GM19025 (cell line): Measurements from ENCODE around the gene KRABD2.
A peak's percentile ranks its signal among the peaks of the same experiment; 100 is the strongest.
"Not testable (repeated sequence)": the region's sequence is repeated elsewhere in the genome, so short reads cannot be mapped to it uniquely, and the experiment has no call there.

Experiments
- ATAC-seq: cut with Tn5 transposase; IDR thresholded peaks from one replicate; pipeline ENCODE4 v1.9.1; 2021; ENCODE audit warnings: mild to moderate bottlenecking, low read depth, moderate library complexity; ENCODE audit not compliant: unreplicated experiment

KRABD2 gene

GRCh38 chr17:8376271-8377067 lies at the start of gene KRABD2:
Gene KRABD2, minus strand, starts transcription at chr17:8376704.
- ATAC-seq: peak; percentile 80

GRCh38 chr17:8421571-8421970 lies 45.1 kb upstream of the KRABD2 start:
- ATAC-seq: no peak

DNA sequence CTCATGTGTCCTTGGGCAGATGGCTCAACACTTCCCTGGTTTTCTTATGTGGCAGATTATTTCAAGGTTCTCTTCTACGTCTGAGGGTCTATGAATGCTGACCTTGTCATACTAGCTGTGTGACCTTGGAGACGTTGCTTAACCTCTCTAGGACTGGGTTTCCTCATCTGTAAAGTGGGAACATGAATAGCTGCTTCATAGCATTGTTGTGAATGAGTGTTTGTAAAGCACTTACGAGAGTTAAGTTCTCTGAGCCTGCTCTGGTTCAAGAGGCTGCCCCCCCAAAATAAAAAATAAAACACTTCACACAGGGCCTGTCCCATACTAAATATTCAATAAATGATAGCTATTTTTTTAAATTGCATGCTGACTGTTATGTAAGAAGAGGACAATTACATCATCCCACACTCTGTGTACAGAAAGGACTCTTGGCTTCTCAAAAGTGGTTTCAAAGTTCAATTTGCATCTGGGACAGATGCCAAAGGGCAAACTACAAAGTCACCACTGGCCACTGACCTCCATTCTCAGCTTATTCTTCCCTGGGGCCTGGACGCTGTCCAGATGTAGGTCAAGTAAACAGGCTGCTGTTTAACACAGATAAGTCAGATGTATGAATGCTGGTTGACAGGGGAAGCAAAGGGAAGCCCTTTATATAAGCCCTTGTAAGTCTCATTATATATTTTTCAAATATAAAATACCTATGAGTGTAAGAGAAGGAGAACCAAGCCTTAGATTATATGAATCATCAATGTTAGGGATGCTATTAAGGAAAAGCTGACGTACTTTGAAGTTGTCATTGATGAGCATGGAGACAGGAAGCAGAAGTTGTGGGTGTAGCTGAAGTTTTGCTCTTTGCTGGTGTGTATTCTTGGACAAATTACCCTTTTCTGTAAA lies 43.8 kb upstream of the KRABD2 start:
- no peak for ATAC-seq

DNA sequence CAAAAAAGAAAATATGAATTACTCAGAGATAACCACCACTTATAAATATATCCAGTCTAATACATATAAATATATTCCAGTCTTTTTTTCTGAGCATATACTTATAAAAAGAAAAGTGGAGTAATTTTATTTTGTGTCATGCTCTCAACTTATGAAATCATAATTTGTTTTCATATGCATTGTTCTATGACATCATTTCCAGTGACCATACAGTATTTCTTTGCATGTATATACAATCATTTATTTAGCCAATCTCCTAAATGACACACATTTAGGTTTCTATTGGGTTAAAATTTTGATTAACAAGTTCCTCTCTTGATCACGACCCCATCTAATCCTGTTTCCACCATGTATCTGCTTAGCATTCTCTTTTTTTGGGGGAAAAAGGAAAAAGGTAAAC lies 42.8 kb upstream of the KRABD2 start:
- no peak for ATAC-seq

- ATAC-seq: no peak
Observed at GRCh38 chr17:8418471-8418870, 42.0 kb upstream of the KRABD2 start.

GRCh38 chr17:8417806-8418205 lies 41.3 kb upstream of the KRABD2 start:
- no peak for ATAC-seq

DNA sequence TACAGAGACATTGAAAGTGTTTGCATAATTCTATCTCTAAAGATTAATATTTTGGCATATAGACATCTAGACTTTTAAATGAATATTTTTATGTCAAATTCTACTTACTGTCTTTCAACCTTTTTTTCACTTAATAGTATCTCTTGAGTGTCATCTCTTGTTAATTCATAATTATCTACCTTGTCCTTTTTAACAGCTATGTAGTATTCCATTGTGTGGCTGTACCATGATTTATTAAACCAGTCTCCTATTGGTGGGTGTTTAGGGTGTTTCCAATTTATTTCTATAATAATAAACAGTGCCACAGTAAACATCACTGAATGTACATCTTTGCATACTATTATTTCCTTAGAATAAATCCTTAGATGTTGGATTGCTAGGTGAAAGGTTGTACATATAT lies 37.4 kb upstream of the KRABD2 start:
- no peak for ATAC-seq

- ATAC-seq: no peak
Observed at GRCh38 chr17:8413328-8413727, 36.8 kb upstream of the KRABD2 start.

DNA sequence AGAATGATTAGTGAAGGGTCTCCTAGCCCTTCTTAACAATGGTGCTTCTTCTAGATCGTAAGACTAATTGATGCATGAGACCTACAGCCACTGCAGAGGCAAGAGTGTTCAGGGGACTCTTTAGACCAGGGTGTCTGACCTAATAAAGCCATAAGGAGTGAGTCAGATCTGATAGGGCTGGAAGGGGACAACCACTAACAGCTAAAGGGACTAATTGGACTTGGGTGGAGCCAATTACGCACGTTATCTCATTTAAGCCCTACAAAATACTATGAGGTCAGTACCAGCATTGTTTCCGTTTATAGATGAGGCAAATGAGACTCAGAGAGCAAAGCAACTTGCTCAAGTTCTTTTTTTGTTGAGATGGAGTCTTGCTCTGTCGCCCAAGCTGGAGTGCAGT lies 35.6 kb upstream of the KRABD2 start:
- no peak for ATAC-seq

- no peak for ATAC-seq
Observed at GRCh38 chr17:8410883-8411238, 34.4 kb upstream of the KRABD2 start.

- ATAC-seq: no peak
Observed at GRCh38 chr17:8409966-8410882, 33.7 kb upstream of the KRABD2 start.

- ATAC-seq: no peak
Observed at GRCh38 chr17:8408371-8408770, 31.9 kb upstream of the KRABD2 start.

DNA sequence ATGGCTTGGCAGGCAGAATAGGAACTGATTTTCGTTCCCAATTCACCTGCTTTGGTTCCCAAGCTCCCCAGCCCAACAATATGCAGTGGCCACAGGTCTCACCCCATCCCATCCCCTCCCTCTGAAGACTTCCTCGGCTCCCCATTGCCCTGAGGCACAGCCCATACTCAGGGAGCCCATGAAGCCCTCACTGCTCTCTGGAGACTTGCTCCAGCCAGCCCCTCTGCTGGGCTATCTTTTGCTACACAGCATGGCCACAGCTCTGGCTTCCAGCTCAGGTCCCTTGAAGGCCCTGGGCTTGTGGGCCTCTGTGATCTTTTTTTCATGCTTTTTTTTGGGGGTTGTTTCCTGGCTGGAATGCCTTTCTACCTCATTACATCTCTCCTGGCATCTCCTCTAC lies 29.7 kb upstream of the KRABD2 start:
- ATAC-seq: no peak

GRCh38 chr17:8405499-8406016 lies 29.1 kb upstream of the KRABD2 start:
- no peak for ATAC-seq

DNA sequence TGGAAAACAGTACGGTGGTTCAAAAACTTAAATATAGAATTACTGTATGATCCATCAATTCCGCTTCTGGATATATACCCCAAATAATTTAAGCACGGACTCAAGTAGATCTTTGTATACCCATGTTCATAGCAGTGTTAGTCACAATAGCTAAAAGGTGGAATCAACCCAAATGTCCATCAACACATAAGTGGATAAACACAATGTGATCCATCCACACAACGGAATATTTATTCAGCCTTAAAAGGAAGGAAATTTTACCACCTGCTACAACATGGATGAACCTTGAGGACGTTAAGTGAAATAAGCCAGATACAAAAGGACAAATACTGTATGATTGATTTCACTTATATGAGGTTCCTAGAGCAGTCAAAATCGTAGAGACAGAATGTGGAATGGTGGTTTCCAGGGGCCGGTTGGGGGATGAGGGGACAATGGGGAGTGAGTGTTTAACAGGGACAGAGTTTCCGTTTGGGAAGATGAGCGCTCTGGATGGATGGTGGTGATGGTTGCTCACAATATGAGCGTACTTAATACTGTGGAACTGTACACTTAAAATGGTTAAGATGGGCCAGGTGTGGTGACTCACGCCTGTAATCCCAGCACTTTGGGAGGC lies 26.5 kb upstream of the KRABD2 start:
- ATAC-seq: no peak

GRCh38 chr17:8401107-8401506 lies 24.6 kb upstream of the KRABD2 start:
- no peak for ATAC-seq

DNA sequence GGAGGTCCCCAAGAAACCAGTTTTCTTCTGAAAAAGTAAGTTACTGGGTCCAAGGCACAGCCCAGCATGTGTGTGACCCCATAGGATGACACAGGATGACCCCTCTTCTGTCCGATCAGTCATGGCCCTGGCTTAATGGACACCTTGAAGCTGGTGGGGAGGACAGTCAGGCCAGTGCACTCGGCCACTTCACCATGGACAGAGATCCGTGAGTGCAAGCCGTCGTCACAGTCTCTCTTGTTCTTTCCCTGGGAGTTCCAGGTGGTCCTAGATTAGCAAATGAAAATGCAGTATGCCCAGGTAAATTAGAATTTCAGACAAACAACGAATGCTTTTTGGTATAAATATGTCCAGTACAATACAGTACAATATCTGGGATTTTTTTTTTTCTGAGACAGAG lies 22.5 kb upstream of the KRABD2 start:
- ATAC-seq: no peak

DNA sequence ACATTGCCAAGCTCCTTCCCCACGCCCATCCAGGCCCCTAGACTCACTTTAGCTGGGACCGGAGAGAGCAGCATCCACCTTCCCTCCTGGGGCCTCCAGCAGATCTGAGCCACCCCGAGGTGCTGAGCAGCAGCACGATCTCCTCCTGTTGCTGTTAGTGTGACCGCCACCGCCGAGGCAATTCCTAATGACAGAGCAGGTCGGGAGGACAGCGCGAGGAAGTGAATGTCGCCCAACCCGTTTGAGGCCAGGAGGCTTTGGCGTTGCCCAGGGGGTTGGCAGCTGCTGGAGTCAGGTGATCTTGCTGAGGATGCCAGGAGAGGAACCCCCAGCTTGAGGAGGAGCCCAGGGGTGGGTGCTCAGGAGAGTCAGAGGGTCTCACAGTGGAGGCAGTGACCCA lies 21.1 kb upstream of the KRABD2 start, which contains the start of gene RNF222:
Gene RNF222, minus strand, starts transcription at position 192 of the 400 bp plus-strand sequence. CDS start 4,366 bp downstream, outside the sequence.
- no peak for ATAC-seq

- ATAC-seq: not testable (repeated sequence)
Observed at GRCh38 chr17:8394497-8394896, 18.0 kb upstream of the KRABD2 start.
